HepG2 (cell line): ENCODE measurements around the gene C1orf216. TPM values are rescaled to one million over a fixed set of nuclear protein-coding genes. Genes with fewer than 3 reads are reported as not detected.

Experiments used
- AFF4 ChIP-seq: sonication (generic); formaldehyde crosslinking; IDR thresholded peaks from 2 replicates; pipeline ENCODE4 v1.4.0; 2020; ENCODE audit warnings: missing genetic modification reagents
- BRCA1 ChIP-seq: sonication (generic); formaldehyde crosslinking; IDR thresholded peaks from 2 replicates; pipeline ENCODE4 v1.4.0; 2020; ENCODE audit warnings: missing genetic modification reagents
- PRDM15 ChIP-seq: sonication (generic); formaldehyde crosslinking; IDR thresholded peaks from 2 replicates; pipeline ENCODE4 v1.4.0; 2020; ENCODE audit warnings: missing genetic modification reagents
- RBM22 ChIP-seq: fragments of 200-400 bp; formaldehyde crosslinking; optimal IDR thresholded peaks from 2 replicates; pipeline ENCODE3; 2017; ENCODE audit warnings: mild to moderate bottlenecking, low read length, moderate library complexity
- polyA plus RNA-seq, 8 experiments: library from polyadenylated mRNA; depleted of rRNA in 3 of 8; stranded (reverse) in 7 of 8; unstranded in 1 of 8; fragments of >200 nt; fragmentation: Illumina TruSeq in 4 of 8; extraction: Trizol in 4 of 8; gene quantifications; 2 replicates each; pipeline versions ENCODE4 v1.2.1 to v1.2.3, GENCODE V29; 2011 to 2016; ENCODE audit warnings: low read depth in 4 of 8, missing spikeins in 1 of 8, mixed read lengths in 1 of 8; ENCODE audit not compliant: insufficient read depth in 1 of 8
- total RNA-seq, 5 experiments: library from RNA; depleted of rRNA; stranded (reverse); fragments of >200 nt; fragmentation: Illumina TruSeq; extraction: Trizol; gene quantifications; 2 replicates each; pipeline ENCODE4 v1.2.3, GENCODE V29; 2016; ENCODE audit warnings: low read depth in 1 of 5
- TF ChIP-seq, protein P1 (sequence below): sonication (generic); formaldehyde crosslinking; IDR thresholded peaks from 2 replicates; pipeline ENCODE4 v1.4.0; 2020; ENCODE audit warnings: missing genetic modification reagents

Gene C1orf216
- total and polyA plus RNA-seq, 2 of the 13 experiments (the other 11 are each of a cell fraction or from before 2014, with no cell fraction given): 0.48 to 1.1 TPM

- TF ChIP-seq, protein P1, sequence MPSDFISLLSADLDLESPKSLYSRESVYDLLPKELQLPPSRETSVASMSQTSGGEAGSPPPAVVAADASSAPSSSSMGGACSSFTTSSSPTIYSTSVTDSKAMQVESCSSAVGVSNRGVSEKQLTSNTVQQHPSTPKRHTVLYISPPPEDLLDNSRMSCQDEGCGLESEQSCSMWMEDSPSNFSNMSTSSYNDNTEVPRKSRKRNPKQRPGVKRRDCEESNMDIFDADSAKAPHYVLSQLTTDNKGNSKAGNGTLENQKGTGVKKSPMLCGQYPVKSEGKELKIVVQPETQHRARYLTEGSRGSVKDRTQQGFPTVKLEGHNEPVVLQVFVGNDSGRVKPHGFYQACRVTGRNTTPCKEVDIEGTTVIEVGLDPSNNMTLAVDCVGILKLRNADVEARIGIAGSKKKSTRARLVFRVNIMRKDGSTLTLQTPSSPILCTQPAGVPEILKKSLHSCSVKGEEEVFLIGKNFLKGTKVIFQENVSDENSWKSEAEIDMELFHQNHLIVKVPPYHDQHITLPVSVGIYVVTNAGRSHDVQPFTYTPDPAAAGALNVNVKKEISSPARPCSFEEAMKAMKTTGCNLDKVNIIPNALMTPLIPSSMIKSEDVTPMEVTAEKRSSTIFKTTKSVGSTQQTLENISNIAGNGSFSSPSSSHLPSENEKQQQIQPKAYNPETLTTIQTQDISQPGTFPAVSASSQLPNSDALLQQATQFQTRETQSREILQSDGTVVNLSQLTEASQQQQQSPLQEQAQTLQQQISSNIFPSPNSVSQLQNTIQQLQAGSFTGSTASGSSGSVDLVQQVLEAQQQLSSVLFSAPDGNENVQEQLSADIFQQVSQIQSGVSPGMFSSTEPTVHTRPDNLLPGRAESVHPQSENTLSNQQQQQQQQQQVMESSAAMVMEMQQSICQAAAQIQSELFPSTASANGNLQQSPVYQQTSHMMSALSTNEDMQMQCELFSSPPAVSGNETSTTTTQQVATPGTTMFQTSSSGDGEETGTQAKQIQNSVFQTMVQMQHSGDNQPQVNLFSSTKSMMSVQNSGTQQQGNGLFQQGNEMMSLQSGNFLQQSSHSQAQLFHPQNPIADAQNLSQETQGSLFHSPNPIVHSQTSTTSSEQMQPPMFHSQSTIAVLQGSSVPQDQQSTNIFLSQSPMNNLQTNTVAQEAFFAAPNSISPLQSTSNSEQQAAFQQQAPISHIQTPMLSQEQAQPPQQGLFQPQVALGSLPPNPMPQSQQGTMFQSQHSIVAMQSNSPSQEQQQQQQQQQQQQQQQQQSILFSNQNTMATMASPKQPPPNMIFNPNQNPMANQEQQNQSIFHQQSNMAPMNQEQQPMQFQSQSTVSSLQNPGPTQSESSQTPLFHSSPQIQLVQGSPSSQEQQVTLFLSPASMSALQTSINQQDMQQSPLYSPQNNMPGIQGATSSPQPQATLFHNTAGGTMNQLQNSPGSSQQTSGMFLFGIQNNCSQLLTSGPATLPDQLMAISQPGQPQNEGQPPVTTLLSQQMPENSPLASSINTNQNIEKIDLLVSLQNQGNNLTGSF (CRISPR knock-in tag): no peak
- TF ChIP-seq RBM22 (no peak), BRCA1 (CRISPR knock-in tag) (no peak), AFF4 (CRISPR knock-in tag) (no peak), PRDM15 (CRISPR knock-in tag) (no peak)
Observed at GRCh38 chr1:35692317-35692716, 26.4 kb downstream of the C1orf216 start (continued).
